CD4-positive, alpha-beta T cell (primary cell): ENCODE measurements around the gene MYH10. TPM values are rescaled to one million over a fixed set of nuclear protein-coding genes. Genes with fewer than 3 reads are reported as not detected.

Experiments used
- ATAC-seq: fragments of 200-7000 bp; cut with Tn5 transposase; one replicate; pipeline ENCODE4 v1.10.0; 2022; ENCODE audit warnings: mild to moderate bottlenecking; ENCODE audit not compliant: poor library complexity
- CTCF ChIA-PET: fragments of 350-600 bp; sonication (Branson Sonifier 250); formaldehyde crosslinking; loops from one replicate; lab custom pipeline; 2021; ENCODE audit warnings: antibody characterized with exemption, inconsistent platforms; lab: Charles Lee
- POLR2A ChIA-PET: fragments of 350-600 bp; sonication (Branson Sonifier 250); formaldehyde crosslinking; loops from one replicate; lab custom pipeline; 2021; ENCODE audit warnings: antibody characterized with exemption, inconsistent platforms; lab: Charles Lee
- DNase-seq, 14 experiments: peaks; one replicate each; pipeline ENCODE4 v3.0.0-alpha.2; 2013 to 2020; ENCODE audit warnings: mixed read lengths in 2 of 14
- H3K27ac ChIP-seq, 2 donors: one replicate each; pipeline versions ENCODE4 v1.5.1 to v1.7.0; 2013; ENCODE audit warnings: low read length in 2 of 2, low read depth in 1 of 2, mild to moderate bottlenecking in 1 of 2
- H3K27me3 ChIP-seq, 2 experiments: 1 replicate in 1 of 2; 2 replicates in 1 of 2; pipeline versions ENCODE4 v1.6.1 to v1.7.0; 2013; ENCODE audit warnings: low read length in 2 of 2, control low read depth in 1 of 2, mild to moderate bottlenecking in 1 of 2, moderate library complexity in 1 of 2; ENCODE audit not compliant: insufficient read depth in 2 of 2, control insufficient read depth in 1 of 2
- H3K36me3 ChIP-seq: one replicate; pipeline ENCODE4 v1.6.1; 2013; ENCODE audit warnings: low read length, control low read depth; ENCODE audit not compliant: insufficient read depth
- H3K4me1 ChIP-seq: one replicate; pipeline ENCODE4 v1.6.1; 2013; ENCODE audit warnings: low read length, control low read depth; ENCODE audit not compliant: insufficient read depth
- H3K4me3 ChIP-seq: one replicate; pipeline ENCODE4 v1.5.1; 2013; ENCODE audit warnings: mild to moderate bottlenecking, low read length, moderate library complexity
- H3K9me3 ChIP-seq, 2 experiments: 1 replicate in 1 of 2; 2 replicates in 1 of 2; pipeline versions ENCODE4 v1.6.1 to v1.7.0; 2013; ENCODE audit warnings: low read length in 2 of 2, mild to moderate bottlenecking in 2 of 2, control low read depth in 1 of 2, moderate library complexity in 1 of 2; ENCODE audit not compliant: control insufficient read depth in 1 of 2, insufficient read depth in 1 of 2
- H3K27ac Mint-ChIP-seq: one replicate; pipeline ENCODE4 v1.8.0; 2020; ENCODE audit warnings: mixed read lengths
- H3K27me3 Mint-ChIP-seq: one replicate; pipeline ENCODE4 v1.8.0; 2021; ENCODE audit warnings: mixed read lengths
- H3K36me3 Mint-ChIP-seq: one replicate; pipeline ENCODE4 v1.8.0; 2021; ENCODE audit warnings: low read depth, mixed read lengths
- H3K4me1 Mint-ChIP-seq: one replicate; pipeline ENCODE4 v1.8.0; 2021; ENCODE audit warnings: low read depth, mixed read lengths
- H3K4me3 Mint-ChIP-seq: one replicate; pipeline ENCODE4 v1.8.0; 2020; ENCODE audit warnings: mild to moderate bottlenecking, mixed read lengths
- H3K9me3 Mint-ChIP-seq: one replicate; pipeline ENCODE4 v1.8.0; 2020; ENCODE audit warnings: mixed read lengths
- CTCF ChIP-seq: fragments of 200-600 bp; IDR thresholded peaks from one replicate; pipeline ENCODE4 v1.8.0; 2022; ENCODE audit warnings: antibody characterized with exemption, mild to moderate bottlenecking
- intact Hi-C, 2 experiments: fragments of 100-400 bp; cut with DNase I in 1 of 2; cut with micrococcal nuclease in 1 of 2; formaldehyde crosslinking; loops; one replicate each; pipeline versions ENCODE4 v1.15.1 to v1.9.0; 2023 to 2025; cut with DNase I, micrococcal nuclease
- total RNA-seq, 174 experiments: library from RNA in 2 of 174; stranded (reverse) in 2 of 174; gene quantifications; one replicate each; pipeline ENCODE4 v1.2.3 and lab custom pipeline; 2021 to 2026

MYH10 gene
- total RNA-seq, 2 experiments from 2014 or later, result 1.5 to 1.9 TPM

- peak; percentile 2 for TF ChIP-seq CTCF
- ATAC-seq (no peak), DNase-seq (no peak)
- Histone ChIP-seq H3K27ac (no peak overlapping the region), H3K36me3 (no peaks in the 10 kb centered on the region), H3K4me1 (peaks cover 18% of the 10 kb centered on the region), H3K9me3 (no peaks in the 10 kb centered on the region), H3K27me3 (peaks cover 6 to 31% of the 10 kb centered on the region in 2 experiments), H3K4me3 (peak overlapping the region; percentile 86)
- no peak overlapping the region for H3K27ac Mint-ChIP-seq
- H3K27me3 Mint-ChIP-seq, result peaks cover 49% of the 10 kb centered on the region
- ChIA-PET CTCF (interaction anchor here (1.1 kb wide), 1 partner anchor 366 kb away, joined by 4 read pairs; no protein-coding TSS in a partner anchor), POLR2A (interaction anchor here (1.0 kb wide), 1 partner anchor 196 kb away, joined by 3 read pairs; the partner anchor contains the start of gene NDEL1)
- peak overlapping the region; percentile 91 for H3K4me3 Mint-ChIP-seq
- H3K4me1 Mint-ChIP-seq, result peaks cover 23% of the 10 kb centered on the region
- intact Hi-C loops, result loop anchor here in 1 of 2 experiments (5.0 kb wide), 1 partner anchor 111 kb away; the partner anchor contains the start of gene CCDC42
- H3K9me3 Mint-ChIP-seq, result no peaks in the 10 kb centered on the region
- H3K36me3 Mint-ChIP-seq, result peaks cover 7% of the 10 kb centered on the region
Observed at GRCh38 chr17:8631554-8631877, 991 bp upstream of the MYH10 start.

GRCh38 chr17:8630802-8631553 lies 453 bp upstream of the MYH10 start:
- ChIA-PET POLR2A (interaction anchor here (0.7 to 1.0 kb wide), 2 partner anchors 195 to 405 kb away, joined by 3 to 4 read pairs; partner anchors contain the start of gene NDEL1), CTCF (interaction anchor here (1.1 kb wide), 1 partner anchor 367 kb away, joined by 4 read pairs; no protein-coding TSS in a partner anchor)
- H3K36me3 ChIP-seq, result no peaks in the 10 kb centered on the region
- intact Hi-C loops, result loop anchor here in 1 of 2 experiments (5.0 kb wide), 1 partner anchor 111 kb away; the partner anchor contains the start of gene CCDC42
- peaks cover 47% of the 10 kb centered on the region for H3K27me3 Mint-ChIP-seq
- H3K9me3 ChIP-seq, result no peaks in the 10 kb centered on the region
- H3K27me3 ChIP-seq, result peaks cover 6 to 31% of the 10 kb centered on the region in 2 experiments
- H3K27ac ChIP-seq, result no peak overlapping the region
- no peak overlapping the region for H3K27ac Mint-ChIP-seq
- peak overlapping the region; percentile 100 for H3K4me3 Mint-ChIP-seq
- peak; percentile 86 for ATAC-seq
- H3K36me3 Mint-ChIP-seq, result peaks cover 7% of the 10 kb centered on the region
- H3K4me1 Mint-ChIP-seq, result peaks cover 23% of the 10 kb centered on the region
- H3K4me1 ChIP-seq, result peaks cover 18% of the 10 kb centered on the region
- H3K9me3 Mint-ChIP-seq, result no peaks in the 10 kb centered on the region
- peak; percentile 66 to 92 (median 80) for DNase-seq
- no peak for TF ChIP-seq CTCF
- peak overlapping the region; percentile 86 for H3K4me3 ChIP-seq

DNA sequence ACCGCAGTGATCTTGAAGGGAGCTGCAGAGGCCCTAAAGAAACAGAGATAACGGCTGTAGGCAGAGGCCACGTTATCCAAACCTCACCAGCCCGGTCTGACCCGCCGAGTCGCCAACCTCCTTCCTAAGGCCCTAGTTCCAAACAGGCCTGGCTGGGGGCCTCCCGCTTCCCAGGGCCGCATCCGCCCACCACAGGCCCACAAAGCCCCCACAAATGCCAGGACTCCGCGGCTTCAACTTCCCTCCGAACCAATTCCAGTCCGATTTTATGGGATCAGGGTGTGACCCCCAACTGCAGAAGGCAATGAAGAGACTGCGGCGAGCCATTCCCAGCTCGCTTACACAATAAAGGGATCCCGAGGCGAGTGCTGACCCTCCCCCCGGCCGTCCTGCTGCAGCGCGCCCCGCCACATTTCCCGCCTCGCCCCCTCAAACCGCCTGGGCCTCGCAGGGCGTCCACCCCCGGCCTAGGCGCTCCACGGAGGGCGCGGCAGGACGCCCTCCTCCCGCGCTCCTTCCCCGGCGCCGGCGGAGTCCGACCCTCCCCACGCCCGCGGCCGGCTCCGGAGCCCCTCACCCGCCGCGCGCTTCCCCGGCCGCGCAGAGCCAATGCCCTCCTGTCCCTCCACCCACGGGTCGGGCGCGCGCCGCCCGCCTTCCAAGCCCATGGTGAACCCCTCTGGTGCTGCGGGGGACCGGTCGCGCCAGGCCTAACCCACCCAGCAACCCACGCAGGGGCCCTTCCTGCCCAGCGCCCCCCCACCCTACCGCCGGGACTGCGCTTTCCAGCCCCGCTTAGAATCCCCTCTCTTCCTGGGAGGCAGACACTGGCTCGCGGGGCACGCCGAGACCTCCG lies 926 bp downstream of the MYH10 start:
- peak in 10 of 14 experiments; percentile 1 to 37 (median 11) for DNase-seq
- no peaks in the 10 kb centered on the region for H3K9me3 ChIP-seq
- H3K27ac ChIP-seq, result no peak overlapping the region
- Mint-ChIP-seq H3K27ac (no peak overlapping the region), H3K4me3 (peak overlapping the region; percentile 100), H3K9me3 (no peaks in the 10 kb centered on the region), H3K27me3 (peaks cover 48% of the 10 kb centered on the region), H3K4me1 (peaks cover 23% of the 10 kb centered on the region), H3K36me3 (peaks cover 7% of the 10 kb centered on the region)
- H3K4me3 ChIP-seq, result peak overlapping the region; percentile 86
- H3K4me1 ChIP-seq, result peaks cover 18% of the 10 kb centered on the region
- no peak for ATAC-seq
- POLR2A ChIA-PET, result no interaction called here
- TF ChIP-seq CTCF, result no peak
- no peaks in the 10 kb centered on the region for H3K36me3 ChIP-seq
- CTCF ChIA-PET, result no interaction called here
- peaks cover 8 to 31% of the 10 kb centered on the region in 2 experiments for H3K27me3 ChIP-seq
- intact Hi-C loops, result loop anchor here in 1 of 2 experiments (5.0 kb wide), 1 partner anchor 113 kb away; the partner anchor contains the start of gene CCDC42
